GM23338 (cell line): ENCODE data around the gene DMRT1. TPM values are rescaled to one million over a fixed set of nuclear protein-coding genes. Genes with fewer than 3 reads are reported as not detected.

Source experiments
- ATAC-seq: fragments of 200-7000 bp; cut with Tn5 transposase; 3 replicates; pipeline ENCODE4 v1.9.1; 2020
- DNase-seq: peaks from one replicate; pipeline ENCODE4 v3.0.0-alpha.2; 2015; ENCODE audit warnings: low spot score
- H2AFZ ChIP-seq: fragments of 200-600 bp; sonication (generic); 2 replicates; pipeline ENCODE4 v1.8.0; 2016; ENCODE audit warnings: antibody characterized with exemption, mild to moderate bottlenecking, moderate library complexity
- H3F3A ChIP-seq: fragments of 200-600 bp; sonication (generic); replicated peaks from 2 replicates; pipeline ENCODE4 v1.8.0; 2017; ENCODE audit warnings: antibody characterized with exemption, mixed run types, low read depth
- H3K27ac ChIP-seq: fragments of 200-600 bp; sonication (generic); 2 replicates; pipeline ENCODE4 v1.6.1; 2016; ENCODE audit warnings: low read depth
- H3K27me3 ChIP-seq: fragments of 200-600 bp; sonication (generic); 2 replicates; pipeline ENCODE4 v1.8.0; 2016; ENCODE audit warnings: mild to moderate bottlenecking, mixed run types, moderate library complexity; ENCODE audit not compliant: insufficient read depth
- H3K36me3 ChIP-seq: fragments of 200-600 bp; sonication (generic); 2 replicates; pipeline ENCODE4 v1.8.0; 2016; ENCODE audit warnings: mild to moderate bottlenecking; ENCODE audit not compliant: insufficient read depth
- H3K4me1 ChIP-seq: fragments of 200-600 bp; sonication (generic); 2 replicates; pipeline ENCODE4 v1.8.0; 2016; ENCODE audit warnings: mild to moderate bottlenecking, moderate library complexity; ENCODE audit not compliant: insufficient read depth
- H3K4me2 ChIP-seq: fragments of 200-600 bp; sonication (generic); 2 replicates; pipeline ENCODE4 v1.7.1; 2017; ENCODE audit warnings: mixed run types
- H3K4me3 ChIP-seq: fragments of 200-600 bp; sonication (generic); 2 replicates; pipeline ENCODE4 v1.6.1; 2016; ENCODE audit warnings: mixed run types
- H3K79me2 ChIP-seq: fragments of 200-600 bp; sonication (generic); replicated peaks from 2 replicates; pipeline ENCODE4 v1.8.0; 2017; ENCODE audit warnings: mild to moderate bottlenecking; ENCODE audit not compliant: insufficient read depth
- H3K9me2 ChIP-seq: fragments of 200-600 bp; sonication (generic); 2 replicates; pipeline ENCODE4 v1.8.0; 2017; ENCODE audit not compliant: insufficient read depth
- H4K20me1 ChIP-seq: fragments of 200-600 bp; sonication (generic); replicated peaks from 2 replicates; pipeline ENCODE4 v1.8.0; 2017; ENCODE audit warnings: mild to moderate bottlenecking; ENCODE audit not compliant: insufficient read depth
- H3K27ac Mint-ChIP-seq: 2 replicates; pipeline ENCODE4 v1.8.0; 2020; ENCODE audit warnings: inconsistent platforms, mild to moderate bottlenecking, moderate library complexity, mixed read lengths
- H3K27me3 Mint-ChIP-seq: 3 replicates; pipeline ENCODE4 v1.8.0; 2022; ENCODE audit warnings: low read depth, mild to moderate bottlenecking, moderate library complexity, mixed read lengths, inconsistent platforms; ENCODE audit not compliant: insufficient read depth, poor library complexity
- H3K36me3 Mint-ChIP-seq: 3 replicates; pipeline ENCODE4 v1.8.0; 2021; ENCODE audit warnings: low read depth, mild to moderate bottlenecking, inconsistent platforms, moderate library complexity, mixed read lengths
- H3K4me1 Mint-ChIP-seq: 3 replicates; pipeline ENCODE4 v1.8.0; 2020; ENCODE audit warnings: mild to moderate bottlenecking, inconsistent platforms, mixed read lengths
- H3K4me3 Mint-ChIP-seq: 3 replicates; pipeline ENCODE4 v1.8.0; 2021; ENCODE audit warnings: moderate library complexity, mild to moderate bottlenecking, inconsistent platforms, mixed read lengths
- H3K9me3 Mint-ChIP-seq: 3 replicates; pipeline ENCODE4 v1.8.0; 2020; ENCODE audit warnings: moderate library complexity, mild to moderate bottlenecking, inconsistent platforms, mixed read lengths
- CTCF ChIP-seq, 2 experiments: fragments of 200-600 bp in 1 of 2; sonication (generic) in 1 of 2; conservative IDR thresholded peaks; 2 replicates each; pipeline versions ENCODE4 v1.5.1 to v1.6.1; 2016 to 2017; ENCODE audit warnings: antibody characterized with exemption in 2 of 2, low read depth in 2 of 2, mild to moderate bottlenecking in 2 of 2, moderate library complexity in 1 of 2
- ETS1 ChIP-seq: IDR thresholded peaks from 2 replicates; pipeline ENCODE4 v1.6.1; 2016; ENCODE audit warnings: antibody characterized with exemption
- NANOG ChIP-seq: IDR thresholded peaks from 2 replicates; pipeline ENCODE4 v1.6.1; 2016; ENCODE audit warnings: antibody characterized with exemption, borderline replicate concordance
- POLR2AphosphoS5 ChIP-seq: IDR thresholded peaks from 2 replicates; pipeline ENCODE4 v1.6.1; 2016; ENCODE audit warnings: antibody characterized with exemption, low read depth
- STAT1 ChIP-seq: IDR thresholded peaks from one replicate; pipeline ENCODE4 v1.6.1; 2016; ENCODE audit warnings: antibody characterized with exemption; ENCODE audit not compliant: unreplicated experiment
- ZNF114 ChIP-seq: fragments of 250-450 bp; sonication (Bioruptor Pico); IDR thresholded peaks from 2 replicates; pipeline ENCODE4 v1.5.0; 2020; ENCODE audit warnings: mild to moderate bottlenecking, moderate library complexity
- ZNF331 ChIP-seq: fragments of 250-450 bp; sonication (Bioruptor Pico); IDR thresholded peaks from 2 replicates; pipeline ENCODE4 v1.5.0; 2020; ENCODE audit warnings: low read depth, mild to moderate bottlenecking, moderate library complexity
- polyA plus RNA-seq: library from polyadenylated mRNA; unstranded; fragments of >200 nt; fragmentation: Nextera tagmentation; extraction: Ambion mirVana; gene quantifications from 2 replicates; pipeline ENCODE4 v1.2.1, GENCODE V29; 2016
- total RNA-seq: library from RNA; depleted of rRNA; stranded (reverse); fragments of >200 nt; shearing (Covaris generic); gene quantifications from 2 replicates; pipeline ENCODE4 v1.2.3, GENCODE V29; 2014

DMRT1 gene
- total and polyA plus RNA-seq, 2 experiments from 2014 or later: not detected

GRCh38 chr9:1002678-1003077 lies 161.2 kb downstream of the DMRT1 start (continued):
- TF ChIP-seq ETS1 (no peak), ZNF114 (CRISPR knock-in tag) (no peak), NANOG (no peak)

- peaks cover 7% of the 10 kb centered on the region for H3K36me3 Mint-ChIP-seq
- DNase-seq (peak; percentile 89), ATAC-seq (peak; percentile 73)
- no peak overlapping the region for H3K4me3 Mint-ChIP-seq
- H3K27me3 Mint-ChIP-seq: peaks cover 8% of the 10 kb centered on the region
- peaks cover 6% of the 10 kb centered on the region; the same call in 2 of the 3 replicates for H3K4me1 Mint-ChIP-seq
- no peaks in the 10 kb centered on the region for H4K20me1 ChIP-seq
- peaks cover 4% of the 10 kb centered on the region; the same call in 1 of the 2 replicates for H3K27me3 ChIP-seq
- H3K4me1 ChIP-seq: peaks cover 3% of the 10 kb centered on the region
- no peak overlapping the region for H3K4me2 ChIP-seq
- no peaks in the 10 kb centered on the region for H3F3A ChIP-seq
- peaks cover 16% of the 10 kb centered on the region for H3K9me3 Mint-ChIP-seq
- no peaks in the 10 kb centered on the region for H3K9me2 ChIP-seq
- H3K27ac ChIP-seq: no peak overlapping the region
- no peak overlapping the region for H3K4me3 ChIP-seq
- H3K79me2 ChIP-seq: no peaks in the 10 kb centered on the region
- no peak overlapping the region for H2AFZ ChIP-seq
- H3K27ac Mint-ChIP-seq: peak overlapping the region; percentile 92
- TF ChIP-seq CTCF (conservative IDR thresholded peaks at IDR 0.05; ENCODE audit: low read depth in 2 of 2): peak; percentile 79 to 88
- no peak for TF ChIP-seq ZNF331 (CRISPR knock-in tag)
- no peak for TF ChIP-seq ETS1
- no peaks in the 10 kb centered on the region for H3K36me3 ChIP-seq
Observed at GRCh38 chr9:1005043-1005667, 163.7 kb downstream of the DMRT1 start.

- Mint-ChIP-seq H3K4me3 (no peak overlapping the region), H3K27ac (no peak overlapping the region), H3K9me3 (no peaks in the 10 kb centered on the region; the same call in 2 of the 3 replicates), H3K36me3 (no peaks in the 10 kb centered on the region), H3K4me1 (peaks cover 6% of the 10 kb centered on the region; the same call in 2 of the 3 replicates), H3K27me3 (peaks cover 8% of the 10 kb centered on the region)
- Histone ChIP-seq H3F3A (no peaks in the 10 kb centered on the region), H2AFZ (peak overlapping the region; percentile 28; the same call in 1 of the 2 replicates), H4K20me1 (no peaks in the 10 kb centered on the region), H3K27ac (no peak overlapping the region), H3K9me2 (no peaks in the 10 kb centered on the region), H3K36me3 (no peaks in the 10 kb centered on the region), H3K4me1 (peaks cover 3% of the 10 kb centered on the region), H3K4me2 (no peak overlapping the region), H3K27me3 (peaks cover 4% of the 10 kb centered on the region; the same call in 1 of the 2 replicates), H3K79me2 (no peaks in the 10 kb centered on the region), H3K4me3 (no peak overlapping the region)
- ATAC-seq (no peak), DNase-seq (no peak)
- TF ChIP-seq POLR2AphosphoS5 (no peak), STAT1 (no peak), CTCF (conservative IDR thresholded peaks at IDR 0.05; ENCODE audit: low read depth in 2 of 2) (no peak), ZNF114 (CRISPR knock-in tag) (no peak)
Observed at GRCh38 chr9:1007312-1007711, 165.8 kb downstream of the DMRT1 start.
